ENCODE data around the gene LZTS3. TPM values are rescaled to one million over a fixed set of nuclear protein-coding genes. Genes with fewer than 3 reads are reported as not detected.

Gene LZTS3
- total and polyA plus RNA-seq, 2 of the 13 experiments (the other 11 are each of a cell fraction or from before 2014, with no cell fraction given), result 10.1 to 31.3 TPM

DNA sequence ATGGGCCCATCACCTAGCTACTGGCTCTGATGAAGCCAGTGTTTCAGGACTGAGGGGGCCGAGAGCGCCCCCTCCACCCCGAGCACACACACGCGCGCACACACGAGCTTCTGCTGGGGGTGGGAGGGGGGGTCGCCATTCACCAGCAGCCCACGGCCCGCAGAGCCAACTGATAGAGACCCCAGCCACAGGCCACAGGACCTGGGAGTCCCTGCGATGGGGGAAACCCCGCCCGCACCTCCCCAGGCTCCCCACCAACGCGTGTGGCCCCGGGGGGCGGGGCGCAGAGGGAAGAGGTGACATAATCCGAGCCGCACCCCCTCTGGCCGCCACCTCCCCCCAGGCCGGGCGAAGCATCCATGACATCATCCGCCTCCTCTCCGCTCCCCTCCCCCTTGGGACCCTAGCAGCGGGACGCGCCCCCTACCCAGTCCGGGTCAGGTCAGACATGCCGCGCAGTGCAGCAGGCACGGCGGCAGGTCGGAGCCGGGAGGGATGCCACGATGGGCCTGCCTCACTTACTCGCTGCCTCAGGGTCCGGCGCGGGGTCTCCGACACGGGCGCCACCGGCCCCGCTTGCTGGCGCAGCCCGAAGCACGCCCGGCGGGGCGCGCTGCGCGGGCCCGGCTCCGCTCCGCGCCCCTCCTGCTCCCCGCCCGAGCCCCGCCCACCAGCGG lies at the start of gene LZTS3 (continued):
- 0 out of 2 replicates have a peak, but pooled peaks have one; percentile 9 for TF ChIP-seq U2AF2 (IDR thresholded peaks at IDR 0.05; ENCODE audit: low read depth, low read length)
- TF ChIP-seq ZNF672 (CRISPR knock-in tag; IDR thresholded peaks at IDR 0.05), result no peak
- no peak for TF ChIP-seq RBM22 (optimal IDR thresholded peaks at IDR 0.05; ENCODE audit: low read length)
- peak; percentile 73 for TF ChIP-seq ZNF724P (CRISPR knock-in tag; IDR thresholded peaks at IDR 0.05; ENCODE audit: borderline replicate concordance)
- peak; percentile 92; the same call in 1 of the 2 replicates for TF ChIP-seq AKAP8 (CRISPR knock-in tag; IDR thresholded peaks at IDR 0.05)
- TF ChIP-seq, protein P1, sequence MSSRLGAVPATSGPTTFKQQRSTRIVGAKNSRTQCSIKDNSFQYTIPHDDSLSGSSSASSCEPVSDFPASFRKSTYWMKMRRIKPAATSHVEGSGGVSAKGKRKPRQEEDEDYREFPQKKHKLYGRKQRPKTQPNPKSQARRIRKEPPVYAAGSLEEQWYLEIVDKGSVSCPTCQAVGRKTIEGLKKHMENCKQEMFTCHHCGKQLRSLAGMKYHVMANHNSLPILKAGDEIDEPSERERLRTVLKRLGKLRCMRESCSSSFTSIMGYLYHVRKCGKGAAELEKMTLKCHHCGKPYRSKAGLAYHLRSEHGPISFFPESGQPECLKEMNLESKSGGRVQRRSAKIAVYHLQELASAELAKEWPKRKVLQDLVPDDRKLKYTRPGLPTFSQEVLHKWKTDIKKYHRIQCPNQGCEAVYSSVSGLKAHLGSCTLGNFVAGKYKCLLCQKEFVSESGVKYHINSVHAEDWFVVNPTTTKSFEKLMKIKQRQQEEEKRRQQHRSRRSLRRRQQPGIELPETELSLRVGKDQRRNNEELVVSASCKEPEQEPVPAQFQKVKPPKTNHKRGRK (CRISPR knock-in tag; IDR thresholded peaks at IDR 0.05), result peak; percentile 71; the same call in 1 of the 2 replicates
- TF ChIP-seq, protein P2, sequence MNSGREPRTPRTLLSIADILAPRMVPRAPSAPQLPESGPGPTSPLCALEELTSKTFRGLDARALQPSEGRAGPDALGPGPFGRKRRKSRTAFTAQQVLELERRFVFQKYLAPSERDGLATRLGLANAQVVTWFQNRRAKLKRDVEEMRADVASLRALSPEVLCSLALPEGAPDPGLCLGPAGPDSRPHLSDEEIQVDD (CRISPR knock-in tag; IDR thresholded peaks at IDR 0.05; ENCODE audit: borderline replicate concordance), result peak; percentile 78; the same call in 1 of the 2 replicates
- peak; percentile 63 for TF ChIP-seq CREBL2 (CRISPR knock-in tag; IDR thresholded peaks at IDR 0.05; ENCODE audit: borderline replicate concordance)
- no peak for TF ChIP-seq CHD4 (IDR thresholded peaks at IDR 0.05; ENCODE audit: borderline replicate concordance, low read length)
- TF ChIP-seq TCF7L2 (IDR thresholded peaks at IDR 0.05; ENCODE audit: low read depth, low read length), result no peak
- TF ChIP-seq KLF13 (CRISPR knock-in tag; IDR thresholded peaks at IDR 0.05), result peak; percentile 80; the same call in 1 of the 2 replicates
- TF ChIP-seq ZMYM4 (CRISPR knock-in tag; IDR thresholded peaks at IDR 0.05), result peak; percentile 19; the same call in 1 of the 2 replicates
- TF ChIP-seq ZNF784 (CRISPR knock-in tag; IDR thresholded peaks at IDR 0.05; ENCODE audit: borderline replicate concordance), result peak; percentile 33; the same call in 1 of the 2 replicates
- 0 out of 2 replicates have a peak, but pooled peaks have one; percentile 9 for TF ChIP-seq ZNF580 (CRISPR knock-in tag; IDR thresholded peaks at IDR 0.05; ENCODE audit: borderline replicate concordance, low read depth)
- TF ChIP-seq ZNF234 (CRISPR knock-in tag; conservative IDR thresholded peaks at IDR 0.05), result no peak
- TF ChIP-seq PTBP1 (IDR thresholded peaks at IDR 0.05; ENCODE audit: low read depth, low read length, poor library complexity, severe bottlenecking), result peak; percentile 55
- TF ChIP-seq RXRB (CRISPR knock-in tag; IDR thresholded peaks at IDR 0.05; ENCODE audit: borderline replicate concordance), result 0 out of 2 replicates have a peak, but pooled peaks have one; percentile 5
- TF ChIP-seq, protein P3, sequence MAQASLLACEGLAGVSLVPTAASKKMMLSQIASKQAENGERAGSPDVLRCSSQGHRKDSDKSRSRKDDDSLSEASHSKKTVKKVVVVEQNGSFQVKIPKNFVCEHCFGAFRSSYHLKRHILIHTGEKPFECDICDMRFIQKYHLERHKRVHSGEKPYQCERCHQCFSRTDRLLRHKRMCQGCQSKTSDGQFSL (CRISPR knock-in tag; IDR thresholded peaks at IDR 0.05), result peak; percentile 80; the same call in 1 of the 2 replicates
- TF ChIP-seq ZNF33B (CRISPR knock-in tag; IDR thresholded peaks at IDR 0.05), result 0 out of 2 replicates have a peak, but pooled peaks have one; percentile 2
- no peak for TF ChIP-seq RCOR2 (CRISPR knock-in tag; IDR thresholded peaks at IDR 0.05)
- no peak for TF ChIP-seq RAD51 (IDR thresholded peaks at IDR 0.05; ENCODE audit: borderline replicate concordance)
- TF ChIP-seq, protein P4, sequence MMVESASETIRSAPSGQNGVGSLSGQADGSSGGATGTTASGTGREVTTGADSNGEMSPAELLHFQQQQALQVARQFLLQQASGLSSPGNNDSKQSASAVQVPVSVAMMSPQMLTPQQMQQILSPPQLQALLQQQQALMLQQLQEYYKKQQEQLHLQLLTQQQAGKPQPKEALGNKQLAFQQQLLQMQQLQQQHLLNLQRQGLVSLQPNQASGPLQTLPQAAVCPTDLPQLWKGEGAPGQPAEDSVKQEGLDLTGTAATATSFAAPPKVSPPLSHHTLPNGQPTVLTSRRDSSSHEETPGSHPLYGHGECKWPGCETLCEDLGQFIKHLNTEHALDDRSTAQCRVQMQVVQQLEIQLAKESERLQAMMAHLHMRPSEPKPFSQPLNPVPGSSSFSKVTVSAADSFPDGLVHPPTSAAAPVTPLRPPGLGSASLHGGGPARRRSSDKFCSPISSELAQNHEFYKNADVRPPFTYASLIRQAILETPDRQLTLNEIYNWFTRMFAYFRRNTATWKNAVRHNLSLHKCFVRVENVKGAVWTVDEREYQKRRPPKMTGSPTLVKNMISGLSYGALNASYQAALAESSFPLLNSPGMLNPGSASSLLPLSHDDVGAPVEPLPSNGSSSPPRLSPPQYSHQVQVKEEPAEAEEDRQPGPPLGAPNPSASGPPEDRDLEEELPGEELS (CRISPR knock-in tag; IDR thresholded peaks at IDR 0.05), result peak; percentile 10; the same call in 1 of the 2 replicates
- TF ChIP-seq PHF5A (CRISPR knock-in tag; IDR thresholded peaks at IDR 0.05; ENCODE audit: low read depth, unreplicated experiment), result no peak
